ENCODE measurements around the gene NFATC1.

GRCh38 chr18:79555885-79556284 lies 160.2 kb downstream of the NFATC1 start:
- TF ChIP-seq CTCF (IDR thresholded peaks at IDR 0.05) (no peak), POLR2A (IDR thresholded peaks at IDR 0.05) (no peak)

All from vagina (tissue), 2 donors.